ENCODE results near the gene RND2. TPM values are rescaled to one million over a fixed set of nuclear protein-coding genes. Genes with fewer than 3 reads are reported as not detected.
"Not testable (repeated sequence)": the region's sequence is repeated elsewhere in the genome, so short reads cannot be mapped to it uniquely, and the experiment has no call there.

RND2 gene
- 1 to 10 TPM; 1.9 to 2.2 TPM for total RNA-seq
- long read RNA-seq, donor 1, full-length matches to known transcripts, result 4 of 6 reads
- long read RNA-seq, donor 1, partial matches to known transcripts, result 0 of 6 reads
- long read RNA-seq, donor 1, other reads (novel, unspliced or antisense), result 2 of 6 reads
- long read RNA-seq, donor 2, result 0 reads

- intact Hi-C loops (cut with DNase I), result loop anchor here (5.0 to 10.0 kb wide), 3 partner anchors 103 to 290 kb away; partner anchors contain the start of genes BRCA1 (in 1 of the 2) and NBR1 (in 1 of the 2)
- DNase-seq (ENCODE audit: low spot score), result peak; percentile 96
These were observed at the start of gene RND2 for GRCh38 chr17:43024407-43025289. TSS of gene RND2 (plus strand) at chr17:43025231. CDS start at chr17:43025348, 117 bp downstream.

- intact Hi-C loops (cut with DNase I), result no loop called here
These were observed 49.8 kb upstream of the RND2 start for GRCh38 chr17:42975265-42975664.

GRCh38 chr17:42975701-42976100 lies 49.3 kb upstream of the RND2 start:
- intact Hi-C loops (cut with DNase I), result not testable (repeated sequence)

More at GRCh38 chr17:42975265-42975664, 49.8 kb upstream of the RND2 start:
- no peak for DNase-seq (ENCODE audit: low spot score)

GRCh38 chr17:42979511-42980273 lies 45.3 kb upstream of the RND2 start, which contains the start of gene PTGES3L:
TSS of gene PTGES3L (minus strand) at chr17:42980080. CDS start at chr17:42980053, 27 bp downstream.
- peak; percentile 83 for DNase-seq (ENCODE audit: low spot score)
- intact Hi-C loops (cut with DNase I), result no loop called here

More at GRCh38 chr17:42975701-42976100, 49.3 kb upstream of the RND2 start:
- DNase-seq (ENCODE audit: low spot score), result not testable (repeated sequence)

- intact Hi-C loops (cut with DNase I), result no loop called here
- DNase-seq (ENCODE audit: low spot score), result peak; percentile 97
These were observed 44.7 kb upstream of the RND2 start, which contains the start of gene RUNDC1 for GRCh38 chr17:42980274-42980765. TSS of gene RUNDC1 (plus strand) at chr17:42980565. CDS start at chr17:42980577, 12 bp downstream.

GRCh38 chr17:42980766-42981397 lies 44.1 kb upstream of the RND2 start:
- intact Hi-C loops (cut with DNase I), result no loop called here
- DNase-seq (ENCODE audit: low spot score), result peak; percentile 83

- intact Hi-C loops (cut with DNase I), result no loop called here
These were observed 42.8 kb upstream of the RND2 start for GRCh38 chr17:42982266-42982665.

GRCh38 chr17:42985225-42985624 lies 39.8 kb upstream of the RND2 start:
- no peak for DNase-seq (ENCODE audit: low spot score)
- intact Hi-C loops (cut with DNase I), result no loop called here

More at GRCh38 chr17:42982266-42982665, 42.8 kb upstream of the RND2 start:
- no peak for DNase-seq (ENCODE audit: low spot score)

- intact Hi-C loops (cut with DNase I), result no loop called here
- no peak for DNase-seq (ENCODE audit: low spot score)
These were observed 35.9 kb upstream of the RND2 start for GRCh38 chr17:42989141-42989540.

- intact Hi-C loops (cut with DNase I), result no loop called here
- DNase-seq (ENCODE audit: low spot score), result no peak
These were observed 35.0 kb upstream of the RND2 start for GRCh38 chr17:42989726-42990652.

GRCh38 chr17:42991471-42991870 lies 33.6 kb upstream of the RND2 start:
- no peak for DNase-seq (ENCODE audit: low spot score)
- intact Hi-C loops (cut with DNase I), result no loop called here

GRCh38 chr17:42992872-42993271 lies 32.2 kb upstream of the RND2 start:
- intact Hi-C loops (cut with DNase I), result no loop called here
- no peak for DNase-seq (ENCODE audit: low spot score)

- intact Hi-C loops (cut with DNase I); DNase-seq (ENCODE audit: low spot score): not testable (repeated sequence)
These were observed 31.1 kb upstream of the RND2 start for GRCh38 chr17:42993913-42994312.

GRCh38 chr17:42997390-42997983 lies 27.5 kb upstream of the RND2 start:
- intact Hi-C loops (cut with DNase I), result no loop called here
- DNase-seq (ENCODE audit: low spot score), result no peak

GRCh38 chr17:42997984-42998938 lies 26.8 kb upstream of the RND2 start, which contains the start of gene RPL27:
TSS of gene RPL27 (plus strand) at chr17:42998419. CDS start at chr17:42998751, 332 bp downstream.
- intact Hi-C loops (cut with DNase I), result no loop called here
- DNase-seq (ENCODE audit: low spot score), result peak; percentile 99

GRCh38 chr17:42999003-42999525 lies 26.0 kb upstream of the RND2 start:
- no peak for DNase-seq (ENCODE audit: low spot score)
- intact Hi-C loops (cut with DNase I), result no loop called here
